Lung (tissue), 12 donors: Measurements from ENCODE around the gene PLXNA2. TPM values are rescaled to one million over a fixed set of nuclear protein-coding genes. Genes with fewer than 3 reads are reported as not detected.

ENCODE experiments used
- ATAC-seq: fragments of 200-7000 bp; cut with Tn5 transposase; one replicate; pipeline ENCODE4 v1.9.1; 2020; ENCODE audit warnings: moderate number of reproducible peaks; ENCODE audit not compliant: insufficient read depth, low FRiP score
- DNase-seq, 3 donors: peaks; one replicate each; pipeline ENCODE4 v3.0.0-alpha.2; 2013 to 2017
- H3K27ac ChIP-seq, 2 donors: one replicate each; pipeline ENCODE4 v1.5.1; 2013; ENCODE audit warnings: mild to moderate bottlenecking in 2 of 2, moderate library complexity in 2 of 2, control low read depth in 1 of 2, inconsistent platforms in 1 of 2, low read depth in 1 of 2, low read length in 1 of 2
- H3K27me3 ChIP-seq, 3 donors: one replicate each; pipeline ENCODE4 v1.5.1; 2013; ENCODE audit warnings: low read length in 2 of 3; ENCODE audit not compliant: control insufficient read depth in 3 of 3, insufficient read depth in 3 of 3
- H3K36me3 ChIP-seq, 4 donors: one replicate each; pipeline ENCODE4 v1.5.1; 2013; ENCODE audit warnings: low read length in 4 of 4, mild to moderate bottlenecking in 1 of 4, moderate library complexity in 1 of 4; ENCODE audit not compliant: control insufficient read depth in 4 of 4, insufficient read depth in 4 of 4
- H3K4me1 ChIP-seq, 5 donors: one replicate each; pipeline ENCODE4 v1.5.1; 2013; ENCODE audit warnings: low read length in 5 of 5, mild to moderate bottlenecking in 2 of 5, moderate library complexity in 1 of 5; ENCODE audit not compliant: control insufficient read depth in 5 of 5, insufficient read depth in 5 of 5
- H3K4me3 ChIP-seq: one replicate; pipeline ENCODE4 v1.5.1; 2013; ENCODE audit warnings: mild to moderate bottlenecking, control low read depth, moderate library complexity
- H3K9ac ChIP-seq, 2 donors: one replicate each; pipeline ENCODE4 v1.5.1; 2013; ENCODE audit warnings: low read length in 2 of 2, control low read depth in 1 of 2; ENCODE audit not compliant: insufficient read depth in 1 of 2
- H3K9me3 ChIP-seq, 4 donors: one replicate each; pipeline ENCODE4 v1.5.1; 2013; ENCODE audit warnings: low read length in 3 of 4, mild to moderate bottlenecking in 1 of 4, moderate library complexity in 1 of 4; ENCODE audit not compliant: control insufficient read depth in 4 of 4, insufficient read depth in 3 of 4
- CTCF ChIP-seq: IDR thresholded peaks from 2 replicates; pipeline ENCODE4 v1.5.1; 2012; ENCODE audit warnings: mild to moderate bottlenecking; ENCODE audit errors: control extremely low read depth, extremely low read depth
- WGBS, 2 donors: extraction: QIAGEN DNeasy Blood & Tissue Kit; methylation state at CpG; one replicate each; pipeline ENCODE4 v1.1.7; 2013; 5-methylcytosine and 5-hydroxymethylcytosine counted together
- polyA plus RNA-seq, 2 donors: library from polyadenylated mRNA; stranded (reverse); fragments of 200-250 nt; gene quantifications; one replicate each; pipeline ENCODE4 v1.2.1, GENCODE V29; 2013
- total RNA-seq, 2 donors: library from RNA; depleted of rRNA in 1 of 2; stranded (reverse); fragments of >200 nt in 1 of 2; gene quantifications; one replicate each; pipeline ENCODE4 v1.2.1, GENCODE V29; 2014 to 2021
- donor health status: control.
- donor health status: control.
- donor health status: Bipolar disorder and iron deficiency.
- donor health status: healthy.
- donor health status: DM: yes; HTN: yes; CAD: no.

PLXNA2 gene
- total and polyA plus RNA-seq, 4 donors, result 13.2 to 118 (median 32.6) TPM

- DNase-seq, result no peak
- H3K27me3 ChIP-seq, result no peaks in the 10 kb centered on the region
- H3K4me1 ChIP-seq, result peaks cover under 1 to 58% (median 29%) of the 10 kb centered on the region in 5 donors
- WGBS, 2 donors, result 35 to 39% methylated on average over 7 of the region's 7 CpGs
- ATAC-seq, result no peak
- H3K9me3 ChIP-seq, result no peaks in the 10 kb centered on the region
- H3K36me3 ChIP-seq, result peaks cover 0 to under 1% (median 0%) of the 10 kb centered on the region in 4 donors
- H3K9ac ChIP-seq, result no peak overlapping the region
- no peak for TF ChIP-seq CTCF
- H3K4me3 ChIP-seq, result no peak overlapping the region
- H3K27ac ChIP-seq, result peak overlapping the region in 1 of 2 donors; percentile 5
Observed at GRCh38 chr1:208154040-208154439, 90.1 kb downstream of the PLXNA2 start.

GRCh38 chr1:208153386-208153785 lies 90.8 kb downstream of the PLXNA2 start:
- H3K9ac ChIP-seq, result no peak overlapping the region
- H3K36me3 ChIP-seq, result peaks cover 0 to 2% (median 0%) of the 10 kb centered on the region in 4 donors
- peaks cover 0 to 51% (median 23%) of the 10 kb centered on the region in 5 donors for H3K4me1 ChIP-seq
- no peak overlapping the region for H3K4me3 ChIP-seq
- ATAC-seq (no peak), DNase-seq (no peak)
- no peaks in the 10 kb centered on the region for H3K9me3 ChIP-seq
- no peak for TF ChIP-seq CTCF
- 84 to 88% methylated on average over 6 of the region's 6 CpGs for WGBS, 2 donors
- H3K27ac ChIP-seq, result no peak overlapping the region
- H3K27me3 ChIP-seq, result no peaks in the 10 kb centered on the region

- H3K4me1 ChIP-seq, result peaks cover 0 to 43% (median 18%) of the 10 kb centered on the region in 5 donors
- DNase-seq (no peak), ATAC-seq (no peak)
- H3K9ac ChIP-seq, result no peak overlapping the region
- no peak overlapping the region for H3K4me3 ChIP-seq
- WGBS, 2 donors, result 71 to 76% methylated on average over 9 of the region's 9 CpGs
- H3K36me3 ChIP-seq, result peaks cover 0 to 2% (median 0%) of the 10 kb centered on the region in 4 donors
- H3K9me3 ChIP-seq, result no peaks in the 10 kb centered on the region
- H3K27ac ChIP-seq, result no peak overlapping the region
- no peak for TF ChIP-seq CTCF
- no peaks in the 10 kb centered on the region for H3K27me3 ChIP-seq
Observed at GRCh38 chr1:208151728-208152598, 92.2 kb downstream of the PLXNA2 start.
